IMR-90 (cell line): Measurements from ENCODE around the gene PLVAP. TPM values are rescaled to one million over a fixed set of nuclear protein-coding genes. Genes with fewer than 3 reads are reported as not detected.

Experiments used
- ATAC-seq: fragments of 200-7000 bp; cut with Tn5 transposase; 2 replicates; pipeline ENCODE4 v1.9.1; 2020; ENCODE audit warnings: low read depth, mild to moderate bottlenecking, moderate library complexity
- BruUV-seq: library from RNA; stranded (reverse); fragments of 400-500 nt; replicated peaks from 2 replicates; lab custom pipeline; 2021; lab: Mats Ljungman, UMichigan
- CTCF ChIA-PET: fragments of 300-600 bp; formaldehyde crosslinking; extraction: SDS; loops from one replicate; lab custom pipeline; 2021; ENCODE audit warnings: antibody characterized with exemption; lab: Yijun Ruan, JAX
- POLR2A ChIA-PET: fragments of 300-600 bp; sonication (Branson Sonifier 250); formaldehyde crosslinking; loops from one replicate; lab custom pipeline; 2022; ENCODE audit warnings: antibody characterized with exemption; ENCODE audit not compliant: unreplicated experiment; lab: Charles Lee
- DNase-seq: peaks from one replicate; pipeline ENCODE4 v3.0.0; 2013
- H2AFZ ChIP-seq: replicated peaks from 2 replicates; pipeline ENCODE3; 2013; ENCODE audit warnings: low read length, mild to moderate bottlenecking; ENCODE audit not compliant: poor library complexity
- H2AK5ac ChIP-seq: 2 replicates; pipeline ENCODE4 v1.6.1; 2013; ENCODE audit warnings: low read depth, low read length, inconsistent platforms
- H2AK9ac ChIP-seq: replicated peaks from 2 replicates; pipeline ENCODE3; 2013; ENCODE audit warnings: mild to moderate bottlenecking, low read depth, low read length, moderate library complexity; ENCODE audit not compliant: poor library complexity
- H2BK120ac ChIP-seq: 2 replicates; pipeline ENCODE4 v1.6.1; 2013; ENCODE audit warnings: low read depth, low read length, inconsistent platforms
- H2BK15ac ChIP-seq: 3 replicates; pipeline ENCODE4 v1.6.1; 2013; ENCODE audit warnings: low read depth, low read length, inconsistent platforms
- H2BK20ac ChIP-seq: 2 replicates; pipeline ENCODE4 v1.6.1; 2013; ENCODE audit warnings: low read depth, mild to moderate bottlenecking, inconsistent platforms, low read length, moderate library complexity
- H2BK5ac ChIP-seq: 2 replicates; pipeline ENCODE4 v1.6.1; 2013; ENCODE audit warnings: mild to moderate bottlenecking, low read depth, low read length, inconsistent platforms; ENCODE audit not compliant: poor library complexity, severe bottlenecking
- H3K14ac ChIP-seq: replicated peaks from 2 replicates; pipeline ENCODE4 v1.6.1; 2013; ENCODE audit warnings: low read depth, low read length, inconsistent platforms
- H3K18ac ChIP-seq: 2 replicates; pipeline ENCODE4 v1.6.1; 2013; ENCODE audit warnings: low read depth, low read length, control low read depth
- H3K23ac ChIP-seq: 2 replicates; pipeline ENCODE4 v1.6.1; 2013; ENCODE audit warnings: low read depth, low read length, inconsistent platforms
- H3K27ac ChIP-seq: 2 replicates; pipeline ENCODE4 v1.5.1; 2013; ENCODE audit warnings: mild to moderate bottlenecking, control low read depth, low read length; ENCODE audit not compliant: insufficient read depth
- H3K27me3 ChIP-seq: 2 replicates; pipeline ENCODE4 v1.6.1; 2013; ENCODE audit warnings: low read length; ENCODE audit not compliant: control insufficient read depth, insufficient read depth
- H3K36me3 ChIP-seq: 2 replicates; pipeline ENCODE4 v1.6.1; 2013; ENCODE audit warnings: low read length, mixed read lengths; ENCODE audit not compliant: control insufficient read depth, insufficient read depth
- H3K4ac ChIP-seq: 2 replicates; pipeline ENCODE4 v1.6.1; 2013; ENCODE audit warnings: low read depth, low read length, inconsistent platforms
- H3K4me1 ChIP-seq: 2 replicates; pipeline ENCODE4 v1.6.1; 2013; ENCODE audit warnings: low read length, mixed read lengths; ENCODE audit not compliant: control insufficient read depth, insufficient read depth
- H3K4me2 ChIP-seq: 2 replicates; pipeline ENCODE4 v1.6.1; 2013; ENCODE audit warnings: low read depth, mild to moderate bottlenecking, control low read depth, low read length, moderate library complexity
- H3K4me3 ChIP-seq: 2 replicates; pipeline ENCODE4 v1.5.1; 2013; ENCODE audit warnings: low read depth, mild to moderate bottlenecking, control low read depth, low read length, moderate library complexity; ENCODE audit not compliant: insufficient read depth
- H3K56ac ChIP-seq: 2 replicates; pipeline ENCODE4 v1.6.1; 2013; ENCODE audit warnings: low read length, inconsistent platforms; ENCODE audit not compliant: insufficient read depth; ENCODE audit errors: extremely low read depth
- H3K79me1 ChIP-seq, 2 experiments: 2 replicates each; pipeline ENCODE4 v1.6.1; 2013; ENCODE audit warnings: low read length in 2 of 2, inconsistent platforms in 1 of 2, low read depth in 1 of 2
- H3K9ac ChIP-seq: 2 replicates; pipeline ENCODE4 v1.6.1; 2013; ENCODE audit warnings: low read depth, low read length, control low read depth
- H3K9me1 ChIP-seq: 2 replicates; pipeline ENCODE4 v1.6.1; 2013; ENCODE audit warnings: low read length, inconsistent platforms; ENCODE audit not compliant: insufficient read depth
- H3K9me3 ChIP-seq: 2 replicates; pipeline ENCODE4 v1.6.1; 2013; ENCODE audit warnings: low read length; ENCODE audit not compliant: control insufficient read depth, insufficient read depth
- H4K20me1 ChIP-seq: 2 replicates; pipeline ENCODE4 v1.6.1; 2013; ENCODE audit warnings: low read length, inconsistent platforms; ENCODE audit not compliant: insufficient read depth
- H4K5ac ChIP-seq: 2 replicates; pipeline ENCODE4 v1.6.1; 2013; ENCODE audit warnings: mild to moderate bottlenecking, low read depth, low read length, control low read depth
- H4K8ac ChIP-seq, 2 experiments: 2 replicates each; pipeline ENCODE4 v1.6.1; 2013; ENCODE audit warnings: low read depth in 2 of 2, low read length in 2 of 2, control low read depth in 1 of 2, inconsistent platforms in 1 of 2
- H4K91ac ChIP-seq: 2 replicates; pipeline ENCODE4 v1.6.1; 2013; ENCODE audit warnings: low read depth, low read length, inconsistent platforms; ENCODE audit not compliant: insufficient read depth
- BHLHE40 ChIP-seq: fragments of 150-350 bp; IDR thresholded peaks from 2 replicates; pipeline ENCODE4 v1.6.1; 2016; ENCODE audit warnings: mild to moderate bottlenecking, low read depth, low read length
- CEBPB ChIP-seq: IDR thresholded peaks from 2 replicates; pipeline ENCODE4 v1.6.1; 2012; ENCODE audit warnings: low read depth, low read length, improper control_type of control experiment
- MAZ ChIP-seq: IDR thresholded peaks from 2 replicates; pipeline ENCODE4 v1.6.1; 2012; ENCODE audit warnings: low read depth, mild to moderate bottlenecking, low read length, improper control_type of control experiment, moderate library complexity, borderline replicate concordance
- MXI1 ChIP-seq: IDR thresholded peaks from 2 replicates; pipeline ENCODE4 v1.6.1; 2012; ENCODE audit warnings: low read depth, mild to moderate bottlenecking, low read length, moderate library complexity, borderline replicate concordance
- NFE2L2 ChIP-seq: fragments of 150-350 bp; IDR thresholded peaks from 2 replicates; pipeline ENCODE4 v1.6.1; 2016; ENCODE audit warnings: low read depth, mild to moderate bottlenecking, low read length
- POLR2A ChIP-seq: IDR thresholded peaks from 2 replicates; pipeline ENCODE4 v1.6.1; 2012; ENCODE audit warnings: mild to moderate bottlenecking, low read depth, low read length
- RAD21 ChIP-seq: IDR thresholded peaks from 2 replicates; pipeline ENCODE4 v1.6.1; 2012; ENCODE audit warnings: low read length, improper control_type of control experiment
- RCOR1 ChIP-seq: IDR thresholded peaks from 2 replicates; pipeline ENCODE4 v1.6.1; 2012; ENCODE audit warnings: mild to moderate bottlenecking, low read length, improper control_type of control experiment; ENCODE audit not compliant: insufficient replicate concordance
- SMC3 ChIP-seq: fragments of 150-350 bp; IDR thresholded peaks from 2 replicates; pipeline ENCODE4 v1.6.1; 2016; ENCODE audit warnings: low read depth, mild to moderate bottlenecking, antibody characterized with exemption, low read length, moderate library complexity
- WGBS, 2 experiments: methylation state at CpG; one replicate each; pipeline versions ENCODE4 v1.1.5 to v1.1.7; 2013; ENCODE audit warnings: missing lambda C conversion rate in 2 of 2; ENCODE audit not compliant: insufficient read length in 1 of 2; ENCODE audit errors: extremely low coverage in 2 of 2; 5-methylcytosine and 5-hydroxymethylcytosine counted together
- dilution Hi-C: fragments of 300-500 bp; cut with HindIII; formaldehyde crosslinking; loops from one replicate; pipeline ENCODE4 v1.14.3; 2018; ENCODE audit warnings: low sequenced_read_pairs; ENCODE audit not compliant: unreplicated experiment
- in situ Hi-C: fragments of 300-500 bp; cut with MboI; formaldehyde crosslinking; loops from 3 replicates; pipeline ENCODE4 v1.14.3; 2019; ENCODE audit warnings: low sequenced_read_pairs, inconsistent platforms, mixed read lengths
- intact Hi-C: fragments of 100-400 bp; cut with micrococcal nuclease; formaldehyde crosslinking; loops from 2 replicates; pipeline ENCODE4 v1.10.0; 2022
- polyA plus RNA-seq, 3 experiments: library from polyadenylated mRNA; depleted of rRNA; stranded (reverse); fragments of >200 nt; gene quantifications; 2 replicates each; pipeline ENCODE4 v1.2.3, GENCODE V29; 2012; ENCODE audit warnings: low replicate concordance in 1 of 3
- total RNA-seq: library from RNA; depleted of rRNA; stranded (reverse); fragments of >200 nt; gene quantifications from 2 replicates; pipeline ENCODE4 v1.2.3, GENCODE V29; 2012
- TF ChIP-seq, protein P1 (sequence below): fragments of 150-350 bp; IDR thresholded peaks from 2 replicates; pipeline ENCODE4 v1.6.1; 2017; ENCODE audit warnings: mild to moderate bottlenecking, antibody characterized with exemption, low read length, low read depth
- TF ChIP-seq, protein P2 (sequence below): conservative IDR thresholded peaks from 2 replicates; pipeline ENCODE4 v1.5.1; 2012; ENCODE audit warnings: mild to moderate bottlenecking, low read depth, low read length, improper control_type of control experiment
- TF ChIP-seq, protein P3 (sequence below): fragments of 150-350 bp; IDR thresholded peaks from 2 replicates; pipeline ENCODE4 v1.6.1; 2016; ENCODE audit warnings: low read depth, mild to moderate bottlenecking, low read length, moderate library complexity, borderline replicate concordance

The PLVAP gene
- total and polyA plus RNA-seq, 2 of the 4 experiments (the other 2 are of a cell fraction), result not detected

DNA sequence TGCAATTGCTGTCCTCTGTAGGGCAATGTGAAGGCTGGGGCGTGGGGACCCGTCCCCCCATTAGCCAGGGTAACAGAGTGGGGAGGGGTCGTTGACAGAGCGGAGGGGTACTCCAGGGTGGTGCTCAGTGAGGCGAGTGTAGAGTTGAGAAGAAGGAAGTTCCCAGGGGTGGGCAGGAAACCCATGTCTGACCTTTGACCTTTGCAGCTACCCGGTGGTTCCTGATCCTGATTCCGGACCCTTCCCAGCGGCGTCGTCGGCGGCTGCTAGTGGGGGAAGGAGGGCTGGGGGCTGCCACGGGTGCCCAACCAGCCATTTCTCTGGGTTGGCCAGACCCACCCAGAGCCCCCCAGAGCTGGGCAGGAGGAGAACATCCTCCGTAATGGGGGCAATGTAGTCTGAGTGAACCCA lies 2.1 kb upstream of the PLVAP start:
- no peaks in the 10 kb centered on the region for H3K79me1 ChIP-seq
- 10% methylated on average over 2 of the region's 14 CpGs; no CpG with 5 or more reads in 1 of the 2 experiments for WGBS, 2 experiments
- H2BK20ac ChIP-seq, result no peak overlapping the region
- DNase-seq (no peak), ATAC-seq (no peak)
- in situ Hi-C loops, result no loop called here
- H3K9me3 ChIP-seq, result peaks cover 4% of the 10 kb centered on the region
- ChIA-PET CTCF (no interaction called here), POLR2A (no interaction called here)
- H3K27ac ChIP-seq, result no peak overlapping the region
- H2AK5ac ChIP-seq, result no peak overlapping the region
- no peak overlapping the region for H3K4ac ChIP-seq
- H3K27me3 ChIP-seq, result peaks cover 10% of the 10 kb centered on the region; the same call in 1 of the 2 replicates
- intact Hi-C loops, result no loop called here
- no peak overlapping the region for H2AK9ac ChIP-seq
- no peak overlapping the region for H3K4me2 ChIP-seq
- H4K91ac ChIP-seq, result no peak overlapping the region
- no peaks in the 10 kb centered on the region for H3K4me1 ChIP-seq
- no peak overlapping the region for H3K14ac ChIP-seq
- H3K23ac ChIP-seq, result no peak overlapping the region
- TF ChIP-seq, protein P1, sequence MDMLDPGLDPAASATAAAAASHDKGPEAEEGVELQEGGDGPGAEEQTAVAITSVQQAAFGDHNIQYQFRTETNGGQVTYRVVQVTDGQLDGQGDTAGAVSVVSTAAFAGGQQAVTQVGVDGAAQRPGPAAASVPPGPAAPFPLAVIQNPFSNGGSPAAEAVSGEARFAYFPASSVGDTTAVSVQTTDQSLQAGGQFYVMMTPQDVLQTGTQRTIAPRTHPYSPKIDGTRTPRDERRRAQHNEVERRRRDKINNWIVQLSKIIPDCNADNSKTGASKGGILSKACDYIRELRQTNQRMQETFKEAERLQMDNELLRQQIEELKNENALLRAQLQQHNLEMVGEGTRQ, result no peak
- TF ChIP-seq, protein P2, sequence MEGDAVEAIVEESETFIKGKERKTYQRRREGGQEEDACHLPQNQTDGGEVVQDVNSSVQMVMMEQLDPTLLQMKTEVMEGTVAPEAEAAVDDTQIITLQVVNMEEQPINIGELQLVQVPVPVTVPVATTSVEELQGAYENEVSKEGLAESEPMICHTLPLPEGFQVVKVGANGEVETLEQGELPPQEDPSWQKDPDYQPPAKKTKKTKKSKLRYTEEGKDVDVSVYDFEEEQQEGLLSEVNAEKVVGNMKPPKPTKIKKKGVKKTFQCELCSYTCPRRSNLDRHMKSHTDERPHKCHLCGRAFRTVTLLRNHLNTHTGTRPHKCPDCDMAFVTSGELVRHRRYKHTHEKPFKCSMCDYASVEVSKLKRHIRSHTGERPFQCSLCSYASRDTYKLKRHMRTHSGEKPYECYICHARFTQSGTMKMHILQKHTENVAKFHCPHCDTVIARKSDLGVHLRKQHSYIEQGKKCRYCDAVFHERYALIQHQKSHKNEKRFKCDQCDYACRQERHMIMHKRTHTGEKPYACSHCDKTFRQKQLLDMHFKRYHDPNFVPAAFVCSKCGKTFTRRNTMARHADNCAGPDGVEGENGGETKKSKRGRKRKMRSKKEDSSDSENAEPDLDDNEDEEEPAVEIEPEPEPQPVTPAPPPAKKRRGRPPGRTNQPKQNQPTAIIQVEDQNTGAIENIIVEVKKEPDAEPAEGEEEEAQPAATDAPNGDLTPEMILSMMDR, result no peak
- TF ChIP-seq MAZ (no peak), RAD21 (no peak), RCOR1 (no peak), BHLHE40 (no peak), MXI1 (no peak), POLR2A (no peak), NFE2L2 (no peak), CEBPB (no peak), SMC3 (no peak)
- TF ChIP-seq, protein P3, sequence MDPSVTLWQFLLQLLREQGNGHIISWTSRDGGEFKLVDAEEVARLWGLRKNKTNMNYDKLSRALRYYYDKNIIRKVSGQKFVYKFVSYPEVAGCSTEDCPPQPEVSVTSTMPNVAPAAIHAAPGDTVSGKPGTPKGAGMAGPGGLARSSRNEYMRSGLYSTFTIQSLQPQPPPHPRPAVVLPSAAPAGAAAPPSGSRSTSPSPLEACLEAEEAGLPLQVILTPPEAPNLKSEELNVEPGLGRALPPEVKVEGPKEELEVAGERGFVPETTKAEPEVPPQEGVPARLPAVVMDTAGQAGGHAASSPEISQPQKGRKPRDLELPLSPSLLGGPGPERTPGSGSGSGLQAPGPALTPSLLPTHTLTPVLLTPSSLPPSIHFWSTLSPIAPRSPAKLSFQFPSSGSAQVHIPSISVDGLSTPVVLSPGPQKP, result no peak
- H3K56ac ChIP-seq, result no peak overlapping the region
- H4K20me1 ChIP-seq, result no peaks in the 10 kb centered on the region
- no peak overlapping the region for H3K9ac ChIP-seq
- no peak overlapping the region for H3K4me3 ChIP-seq
- H3K36me3 ChIP-seq, result no peaks in the 10 kb centered on the region
- no peak overlapping the region for H2AFZ ChIP-seq
- H2BK120ac ChIP-seq, result no peak overlapping the region
- no TSS peak for BruUV-seq
- no peak overlapping the region for H3K18ac ChIP-seq
- no peak overlapping the region for H2BK5ac ChIP-seq
- H3K9me1 ChIP-seq, result no peaks in the 10 kb centered on the region
- dilution Hi-C loops, result no loop called here
- H4K8ac ChIP-seq, result no peak overlapping the region
- H4K5ac ChIP-seq, result no peak overlapping the region
- H2BK15ac ChIP-seq, result no peak overlapping the region
